D721Med (cell line): ENCODE results near the gene UBE2G2.

Experiments
- DNase-seq: peaks from one replicate; pipeline ENCODE4 v3.0.0; 2011; ENCODE audit warnings: low spot score; ENCODE audit not compliant: insufficient read length
- FAIRE-seq: peaks from 2 replicates; lab custom pipeline; 2011; peaks lifted over from hg19 to GRCh38; lab: Jason Lieb, UNC
- TF ChIP-seq, protein P1 (sequence below): IDR thresholded peaks from 2 replicates; pipeline ENCODE4 v1.5.1; 2012; ENCODE audit warnings: mild to moderate bottlenecking, control low read depth; ENCODE audit not compliant: insufficient read depth; ENCODE audit errors: missing control alignments

UBE2G2 gene

DNA sequence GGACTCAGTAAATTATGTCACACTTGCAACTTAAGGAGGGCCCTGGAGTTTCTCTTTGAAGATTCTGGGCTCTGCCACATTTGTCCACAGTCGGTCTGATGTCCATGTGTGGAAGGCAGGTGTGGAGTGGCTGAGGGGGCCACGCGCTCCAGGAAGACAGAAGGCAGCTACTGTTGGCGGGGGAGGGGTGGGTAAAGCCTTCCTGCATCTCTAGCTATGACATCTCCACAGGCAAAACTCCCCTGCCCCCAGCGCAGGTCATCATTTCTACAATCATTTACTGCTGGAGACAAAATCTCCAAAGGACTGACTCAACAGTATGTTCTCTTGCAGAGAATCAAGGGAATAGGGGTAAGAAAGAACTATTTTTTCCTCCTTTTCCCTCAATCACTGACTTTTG lies 78.9 kb downstream of the UBE2G2 start:
- no peak for DNase-seq
- TF ChIP-seq, protein P1, sequence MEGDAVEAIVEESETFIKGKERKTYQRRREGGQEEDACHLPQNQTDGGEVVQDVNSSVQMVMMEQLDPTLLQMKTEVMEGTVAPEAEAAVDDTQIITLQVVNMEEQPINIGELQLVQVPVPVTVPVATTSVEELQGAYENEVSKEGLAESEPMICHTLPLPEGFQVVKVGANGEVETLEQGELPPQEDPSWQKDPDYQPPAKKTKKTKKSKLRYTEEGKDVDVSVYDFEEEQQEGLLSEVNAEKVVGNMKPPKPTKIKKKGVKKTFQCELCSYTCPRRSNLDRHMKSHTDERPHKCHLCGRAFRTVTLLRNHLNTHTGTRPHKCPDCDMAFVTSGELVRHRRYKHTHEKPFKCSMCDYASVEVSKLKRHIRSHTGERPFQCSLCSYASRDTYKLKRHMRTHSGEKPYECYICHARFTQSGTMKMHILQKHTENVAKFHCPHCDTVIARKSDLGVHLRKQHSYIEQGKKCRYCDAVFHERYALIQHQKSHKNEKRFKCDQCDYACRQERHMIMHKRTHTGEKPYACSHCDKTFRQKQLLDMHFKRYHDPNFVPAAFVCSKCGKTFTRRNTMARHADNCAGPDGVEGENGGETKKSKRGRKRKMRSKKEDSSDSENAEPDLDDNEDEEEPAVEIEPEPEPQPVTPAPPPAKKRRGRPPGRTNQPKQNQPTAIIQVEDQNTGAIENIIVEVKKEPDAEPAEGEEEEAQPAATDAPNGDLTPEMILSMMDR: no peak
- FAIRE-seq: no peak

DNA sequence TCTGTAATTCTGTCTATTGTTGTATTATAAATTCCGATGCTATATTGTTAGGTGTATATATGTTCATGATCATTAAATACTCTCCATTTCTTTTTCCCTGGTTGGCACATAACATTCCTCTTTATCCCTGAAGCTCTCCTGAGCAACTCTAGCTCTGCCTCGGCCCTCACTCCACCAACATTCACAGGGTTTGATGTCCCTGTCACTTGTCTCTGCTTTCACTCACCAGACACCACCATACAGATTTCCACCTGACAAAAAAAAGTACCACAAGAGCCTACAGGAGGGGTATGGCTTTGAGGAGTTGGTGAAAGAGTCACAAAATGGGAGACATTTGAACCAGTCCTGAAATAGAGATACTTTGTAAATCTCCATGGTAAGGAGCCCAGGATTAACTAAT lies 81.5 kb downstream of the UBE2G2 start:
- FAIRE-seq (no peak), DNase-seq (no peak)

More for the DNA sequence above, 81.5 kb downstream of the UBE2G2 start:
- TF ChIP-seq, protein P1: no peak
